Liver (tissue), 9 donors: ENCODE data around the gene MYRFL. TPM values are rescaled to one million over a fixed set of nuclear protein-coding genes. Genes with fewer than 3 reads are reported as not detected.

ENCODE experiments used
- DNase-seq: peaks from one replicate; pipeline ENCODE4 v3.0.0-alpha.2; 2017; ENCODE audit warnings: low spot score
- H3K27ac ChIP-seq, 2 donors: one replicate each; pipeline ENCODE4 v1.7.0; 2013; ENCODE audit warnings: inconsistent platforms in 2 of 2, low read length in 2 of 2, control low read depth in 1 of 2, low read depth in 1 of 2, mild to moderate bottlenecking in 1 of 2
- H3K27me3 ChIP-seq, 4 donors: one replicate each; pipeline versions ENCODE4 v1.6.1 to v1.7.0; 2013; ENCODE audit warnings: low read length in 3 of 4, inconsistent platforms in 1 of 4, mild to moderate bottlenecking in 1 of 4, moderate library complexity in 1 of 4; ENCODE audit not compliant: control insufficient read depth in 4 of 4, insufficient read depth in 4 of 4
- H3K36me3 ChIP-seq, 4 donors: one replicate each; pipeline versions ENCODE4 v1.6.1 to v1.7.0; 2013; ENCODE audit warnings: low read length in 3 of 4, mild to moderate bottlenecking in 3 of 4, low read depth in 1 of 4, moderate library complexity in 1 of 4; ENCODE audit not compliant: control insufficient read depth in 4 of 4, insufficient read depth in 3 of 4
- H3K4me1 ChIP-seq, 4 donors: one replicate each; pipeline versions ENCODE4 v1.6.1 to v1.7.0; 2013; ENCODE audit warnings: low read length in 3 of 4, mild to moderate bottlenecking in 3 of 4, moderate library complexity in 1 of 4; ENCODE audit not compliant: control insufficient read depth in 4 of 4, insufficient read depth in 4 of 4
- H3K4me3 ChIP-seq, 3 donors: one replicate each; pipeline versions ENCODE4 v1.6.1 to v1.7.0; 2013; ENCODE audit warnings: low read length in 3 of 3, control low read depth in 1 of 3, low read depth in 1 of 3, mild to moderate bottlenecking in 1 of 3
- H3K9ac ChIP-seq, 2 donors: one replicate each; pipeline ENCODE4 v1.7.0; 2013; ENCODE audit warnings: low read length in 2 of 2, mild to moderate bottlenecking in 2 of 2, moderate library complexity in 2 of 2, control low read depth in 1 of 2, low read depth in 1 of 2
- H3K9me3 ChIP-seq, 4 donors: one replicate each; pipeline versions ENCODE4 v1.6.1 to v1.7.0; 2013; ENCODE audit warnings: low read length in 3 of 4; ENCODE audit not compliant: control insufficient read depth in 4 of 4
- EGR1 ChIP-seq, 2 donors: IDR thresholded peaks; 2 replicates each; pipeline ENCODE4 v1.6.1; 2016 to 2018; ENCODE audit warnings: antibody characterized with exemption in 2 of 2, low read depth in 2 of 2
- FOXA2 ChIP-seq: IDR thresholded peaks from 2 replicates; pipeline ENCODE4 v1.6.1; 2016; ENCODE audit warnings: antibody characterized with exemption
- GABPA ChIP-seq, 2 donors: IDR thresholded peaks in 1 of 2; conservative IDR thresholded peaks in 1 of 2; 2 replicates each; pipeline ENCODE4 v1.6.1; 2016; ENCODE audit warnings: antibody characterized with exemption in 2 of 2, mild to moderate bottlenecking in 1 of 2, moderate library complexity in 1 of 2
- HNF4A ChIP-seq, 2 donors: conservative IDR thresholded peaks; 2 replicates each; pipeline ENCODE4 v1.6.1; 2016; ENCODE audit warnings: antibody characterized with exemption in 2 of 2, mild to moderate bottlenecking in 2 of 2
- HNF4G ChIP-seq: IDR thresholded peaks from 2 replicates; pipeline ENCODE4 v1.6.1; 2016; ENCODE audit warnings: antibody characterized with exemption
- MAX ChIP-seq: IDR thresholded peaks from 2 replicates; pipeline ENCODE4 v1.6.1; 2016; ENCODE audit warnings: antibody characterized with exemption
- NR2F2 ChIP-seq: IDR thresholded peaks from 2 replicates; pipeline ENCODE4 v1.6.1; 2016; ENCODE audit warnings: antibody characterized with exemption
- RAD21 ChIP-seq, 2 donors: IDR thresholded peaks; 2 replicates each; pipeline ENCODE4 v1.6.1; 2016; ENCODE audit warnings: antibody characterized with exemption in 2 of 2, mild to moderate bottlenecking in 2 of 2
- REST ChIP-seq: IDR thresholded peaks from 2 replicates; pipeline ENCODE4 v1.6.1; 2016; ENCODE audit warnings: antibody characterized with exemption, mild to moderate bottlenecking
- RXRA ChIP-seq, 2 donors: IDR thresholded peaks; 2 replicates each; pipeline ENCODE4 v1.6.1; 2017 to 2018; ENCODE audit warnings: antibody characterized with exemption in 2 of 2, mild to moderate bottlenecking in 1 of 2
- YY1 ChIP-seq: IDR thresholded peaks from 2 replicates; pipeline ENCODE4 v1.6.1; 2016; ENCODE audit warnings: antibody characterized with exemption, mild to moderate bottlenecking
- WGBS: extraction: QIAGEN DNeasy Blood & Tissue Kit; methylation state at CpG from one replicate; pipeline ENCODE4 v1.1.7; 2013; 5-methylcytosine and 5-hydroxymethylcytosine counted together
- polyA plus RNA-seq, 2 donors: library from polyadenylated mRNA; stranded (reverse) in 1 of 2; unstranded in 1 of 2; fragments of 200-250 nt in 1 of 2; fragments of >200 nt in 1 of 2; fragmentation: Nextera tagmentation in 1 of 2; extraction: Ambion mirVana in 1 of 2; gene quantifications; one replicate each; pipeline versions ENCODE4 v1.2.1 to v1.2.3, GENCODE V29; 2013 to 2015
- total RNA-seq, 2 donors: library from RNA; depleted of rRNA; stranded (reverse); fragments of >200 nt; gene quantifications; one replicate each; pipeline ENCODE4 v1.2.3, GENCODE V29; 2014
- TF ChIP-seq, protein P1 (sequence below): fragments of 150-350 bp; IDR thresholded peaks from 2 replicates; pipeline ENCODE4 v1.5.1; 2017; ENCODE audit warnings: improper control_type of control experiment, low read depth, low read length; ENCODE audit not compliant: missing input control
- donor health status: healthy.
- donor health status: healthy.
- donor health status: healthy.
- donor health status: healthy.
- donor health status: healthy.

Gene MYRFL
- total and polyA plus RNA-seq, 4 donors, result under 0.01 to 0.19 (median 0.10) TPM

DNA sequence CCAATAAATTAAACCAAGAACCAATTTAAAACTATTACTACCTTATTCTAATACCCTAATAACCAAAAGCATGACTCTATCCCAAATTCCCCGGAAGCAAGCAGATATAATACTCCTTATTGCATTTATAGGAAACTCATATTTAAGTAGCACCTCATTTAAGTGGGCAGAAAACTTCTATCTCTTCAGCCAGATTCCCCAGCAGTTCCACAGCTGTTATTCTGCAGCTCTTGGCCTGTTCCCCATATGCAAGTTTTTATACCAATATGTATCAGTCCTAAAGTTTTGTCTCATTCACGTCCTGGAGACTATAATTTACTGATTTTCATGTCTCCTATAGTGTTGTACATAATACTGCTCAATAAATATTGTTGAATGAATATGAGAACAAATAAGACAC is 106.5 kb downstream of the MYRFL start:
- no peak overlapping the region for H3K9ac ChIP-seq
- no peak for DNase-seq
- no peaks in the 10 kb centered on the region for H3K36me3 ChIP-seq
- H3K4me3 ChIP-seq, result no peak overlapping the region
- H3K27ac ChIP-seq, result no peak overlapping the region
- H3K27me3 ChIP-seq, result peaks cover 0 to 5% (median 0%) of the 10 kb centered on the region in 4 donors
- no peaks in the 10 kb centered on the region for H3K4me1 ChIP-seq
- TF ChIP-seq MAX (no peak), YY1 (no peak), HNF4G (no peak), HNF4A (conservative IDR thresholded peaks at IDR 0.05) (no peak)
- H3K9me3 ChIP-seq, result no peaks in the 10 kb centered on the region
- 42% methylated on average over 2 of the region's 2 CpGs for WGBS

- no peak overlapping the region for H3K9ac ChIP-seq
- TF ChIP-seq, protein P1, sequence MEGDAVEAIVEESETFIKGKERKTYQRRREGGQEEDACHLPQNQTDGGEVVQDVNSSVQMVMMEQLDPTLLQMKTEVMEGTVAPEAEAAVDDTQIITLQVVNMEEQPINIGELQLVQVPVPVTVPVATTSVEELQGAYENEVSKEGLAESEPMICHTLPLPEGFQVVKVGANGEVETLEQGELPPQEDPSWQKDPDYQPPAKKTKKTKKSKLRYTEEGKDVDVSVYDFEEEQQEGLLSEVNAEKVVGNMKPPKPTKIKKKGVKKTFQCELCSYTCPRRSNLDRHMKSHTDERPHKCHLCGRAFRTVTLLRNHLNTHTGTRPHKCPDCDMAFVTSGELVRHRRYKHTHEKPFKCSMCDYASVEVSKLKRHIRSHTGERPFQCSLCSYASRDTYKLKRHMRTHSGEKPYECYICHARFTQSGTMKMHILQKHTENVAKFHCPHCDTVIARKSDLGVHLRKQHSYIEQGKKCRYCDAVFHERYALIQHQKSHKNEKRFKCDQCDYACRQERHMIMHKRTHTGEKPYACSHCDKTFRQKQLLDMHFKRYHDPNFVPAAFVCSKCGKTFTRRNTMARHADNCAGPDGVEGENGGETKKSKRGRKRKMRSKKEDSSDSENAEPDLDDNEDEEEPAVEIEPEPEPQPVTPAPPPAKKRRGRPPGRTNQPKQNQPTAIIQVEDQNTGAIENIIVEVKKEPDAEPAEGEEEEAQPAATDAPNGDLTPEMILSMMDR, result no peak
- TF ChIP-seq MAX, result no peak
- TF ChIP-seq RXRA (IDR thresholded peaks at IDR 0.05), result no peak
- no peak for TF ChIP-seq YY1
- WGBS, result 79% methylated on average over 2 of the region's 2 CpGs
- DNase-seq, result no peak
- H3K27me3 ChIP-seq, result peaks cover 0 to 5% (median 0%) of the 10 kb centered on the region in 4 donors
- no peak overlapping the region for H3K4me3 ChIP-seq
- H3K9me3 ChIP-seq, result no peaks in the 10 kb centered on the region
- no peak overlapping the region for H3K27ac ChIP-seq
- no peaks in the 10 kb centered on the region for H3K4me1 ChIP-seq
- H3K36me3 ChIP-seq, result no peaks in the 10 kb centered on the region
These were observed 107.1 kb downstream of the MYRFL start for GRCh38 chr12:69932154-69932553.

- no peak for TF ChIP-seq NR2F2
- TF ChIP-seq, protein P1, result no peak
- no peak for TF ChIP-seq REST
- TF ChIP-seq EGR1 (IDR thresholded peaks at IDR 0.05; ENCODE audit: low read depth in 2 of 2), result no peak
- TF ChIP-seq GABPA (IDR thresholded peaks at IDR 0.05 in 1 of 2, conservative IDR thresholded peaks at IDR 0.05 in 1 of 2), result no peak
- TF ChIP-seq FOXA2, result no peak
- no peak for TF ChIP-seq RAD21 (IDR thresholded peaks at IDR 0.05)
- H3K27ac ChIP-seq, result no peak overlapping the region
- no peak for DNase-seq
- no peaks in the 10 kb centered on the region for H3K4me1 ChIP-seq
- 48% methylated on average over 6 of the region's 6 CpGs for WGBS
- no peak overlapping the region for H3K9ac ChIP-seq
- H3K36me3 ChIP-seq, result no peaks in the 10 kb centered on the region
- peaks cover 0 to 5% (median 0%) of the 10 kb centered on the region in 4 donors for H3K27me3 ChIP-seq
- H3K4me3 ChIP-seq, result no peak overlapping the region
- H3K9me3 ChIP-seq, result peaks cover 0 to 6% (median 0%) of the 10 kb centered on the region in 4 donors
These were observed 107.9 kb downstream of the MYRFL start for GRCh38 chr12:69932676-69933552.
